ENCODE data around the gene NDUFS2. TPM values are rescaled to one million over a fixed set of nuclear protein-coding genes. Genes with fewer than 3 reads are reported as not detected.

Gene NDUFS2
- total and polyA plus RNA-seq, 10 of the 15 experiments (the other 5 are each of a cell fraction or from before 2014, with no cell fraction given) = 66.5 to 215 (median 148) TPM

GRCh38 chr1:161261261-161262235 is 59.4 kb downstream of the NDUFS2 start:
- peak overlapping the region; percentile 9; the same call in 1 of the 2 replicates for H3K4me3 ChIP-seq
- H3K9me3 ChIP-seq (replicated peaks; ENCODE audit: control insufficient read depth, insufficient read depth, low read length) = peaks cover 7% of the 10 kb centered on the region; the same call in 1 of the 3 replicates
- ChIA-PET CTCF (interaction anchor here (0.5 to 4.0 kb wide), 10 partner anchors 12 to 191 kb away, joined by 3 to 16 read pairs (median 4); partner anchors contain the start of genes NDUFS2 and TOMM40L), RAD21 (ENCODE audit: unreplicated experiment) (interaction anchor here (0.7 to 2.1 kb wide), 5 partner anchors 22 to 121 kb away, joined by 3 to 16 read pairs (median 3); partner anchors contain the start of gene TOMM40L), SMC1A (ENCODE audit: uncharacterized antibody, unreplicated experiment) (interaction anchor here (0.5 to 2.5 kb wide), 12 partner anchors 11 to 123 kb away, joined by 3 to 10 read pairs (median 4); partner anchors contain the start of gene TOMM40L), POLR2A (interaction anchor here (0.5 to 1.3 kb wide), 4 partner anchors 13 to 128 kb away, joined by 3 to 4 read pairs (median 3); no protein-coding TSS in a partner anchor)
- H3K27ac ChIP-seq (ENCODE audit: control insufficient read depth, insufficient read depth) = no peak overlapping the region
- no peak for FAIRE-seq
- intact Hi-C loops (cut with micrococcal nuclease; ENCODE audit: unreplicated experiment) (no loop called here), in situ Hi-C loops (cut with MboI) (no loop called here)
- H3K9ac ChIP-seq (ENCODE audit: control insufficient read depth, insufficient read depth, low read length) = no peak overlapping the region
- peaks cover 13% of the 10 kb centered on the region for H3K4me1 ChIP-seq (ENCODE audit: control insufficient read depth, insufficient read depth, low read length)
- no peak for DNase-seq (ENCODE audit: low read depth, low spot score)
- no peaks in the 10 kb centered on the region for H3K79me2 ChIP-seq (ENCODE audit: control insufficient read depth, insufficient read depth, low read length)
- peak; percentile 78 for ATAC-seq
- peaks cover 0 to 5% of the 10 kb centered on the region in 2 experiments; a peak in 1 of 4 replicates for H3K27me3 ChIP-seq (replicated peaks in 1 of 2; ENCODE audit: control insufficient read depth in 2 of 2, insufficient read depth in 2 of 2, low read length in 1 of 2)
- peak overlapping the region; percentile 21; the same call in 1 of the 2 replicates for H3K4me2 ChIP-seq (ENCODE audit: control insufficient read depth, insufficient read depth)
- H3K36me3 ChIP-seq (ENCODE audit: control insufficient read depth in 2 of 2, insufficient read depth in 2 of 2, low read length in 1 of 2) = no peaks in the 10 kb centered on the region
- H4K20me1 ChIP-seq (ENCODE audit: control insufficient read depth, insufficient read depth) = no peaks in the 10 kb centered on the region
- peak overlapping the region; percentile 18 for H2AFZ ChIP-seq (ENCODE audit: control insufficient read depth, low read depth, low read length)
- WGBS (ENCODE audit: insufficient coverage, insufficient replicate concordance, low lambda C conversion rate, missing lambda C conversion rate) = 43% methylated on average over 12 of the region's 12 CpGs
- BruUV-seq (replicated peaks) = no TSS peak
- TF ChIP-seq ZNF384 (IDR thresholded peaks at IDR 0.05; ENCODE audit: borderline replicate concordance, low read depth, low read length) (no peak), ATF7 (IDR thresholded peaks at IDR 0.05; ENCODE audit: low read depth) (no peak), ATF3 (IDR thresholded peaks at IDR 0.05; ENCODE audit: borderline replicate concordance, extremely low read depth, low read depth, low read length) (no peak), PKNOX1 (IDR thresholded peaks at IDR 0.05) (peak; percentile 94), ETV6 (conservative IDR thresholded peaks at IDR 0.05 in 1 of 2, IDR thresholded peaks at IDR 0.05 in 1 of 2; ENCODE audit: borderline replicate concordance in 1 of 2, low read depth in 1 of 2) (0 out of 4 replicates have a peak, but pooled peaks of 1 of the 2 experiments have one; percentile 28), ZBTB40 (IDR thresholded peaks at IDR 0.05; ENCODE audit: borderline replicate concordance) (no peak), CBFB (IDR thresholded peaks at IDR 0.05; ENCODE audit: low read depth) (no peak), PBX3 (IDR thresholded peaks at IDR 0.05; ENCODE audit: insufficient replicate concordance, low read depth, low read length) (peak; percentile 83), HDAC6 (IDR thresholded peaks at IDR 0.05; ENCODE audit: unreplicated experiment) (no peak), IRF4 (IDR thresholded peaks at IDR 0.05; ENCODE audit: low read depth, low read length) (no peak), RFX5 (IDR thresholded peaks at IDR 0.05; ENCODE audit: low read depth, low read length) (no peak), RUNX3 (IDR thresholded peaks at IDR 0.05; ENCODE audit: low read length) (peak; percentile 52), NFYA (IDR thresholded peaks at IDR 0.05; ENCODE audit: borderline replicate concordance, low read depth, low read length) (no peak), STAT1 (conservative IDR thresholded peaks at IDR 0.05) (no peak)
